Fibroblast of pulmonary artery (primary cell): ENCODE measurements around the gene SKP1.

Experiments
- DNase-seq: peaks from one replicate; pipeline ENCODE4 v3.0.0-alpha.2; 2010; ENCODE audit warnings: low read depth
- H3K4me3 ChIP-seq: replicated peaks from 2 replicates; pipeline ENCODE4 v1.5.1; 2011; ENCODE audit warnings: low read depth, mild to moderate bottlenecking, control low read depth, low read length, moderate library complexity
- CTCF ChIP-seq: IDR thresholded peaks from 2 replicates; pipeline ENCODE4 v1.5.1; 2011; ENCODE audit warnings: mild to moderate bottlenecking, control low read depth, low read length, inconsistent platforms; ENCODE audit errors: missing control alignments

Gene SKP1

DNA sequence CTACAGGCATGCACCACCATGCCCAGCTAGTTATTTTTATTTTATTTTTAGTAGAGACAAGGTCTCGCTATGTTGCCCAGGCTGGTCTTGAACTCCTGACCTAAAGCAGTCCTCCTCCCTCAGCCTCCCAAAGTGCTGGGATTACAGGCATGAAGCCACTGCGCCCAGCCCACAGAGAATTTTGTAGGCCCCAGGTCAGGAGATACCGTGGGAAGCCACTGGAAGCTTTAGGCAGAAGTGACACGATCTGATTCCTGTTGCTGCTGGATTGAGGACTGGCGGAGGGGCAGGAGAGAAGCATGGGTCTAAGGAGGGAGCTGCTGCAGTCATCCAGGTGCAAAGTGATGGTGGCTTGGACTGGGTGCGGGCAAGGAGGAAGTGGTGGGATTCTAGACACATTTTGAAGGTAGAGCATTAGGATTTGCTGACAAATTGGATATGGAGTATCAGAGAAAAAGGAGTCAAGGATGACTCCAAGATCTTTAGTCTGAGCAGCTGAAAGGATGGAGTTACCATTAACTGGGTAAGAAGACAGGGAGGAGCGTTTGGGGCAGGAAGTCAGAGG lies 41.6 kb downstream of the SKP1 start:
- DNase-seq = no peak
- TF ChIP-seq CTCF = no peak
- no peak overlapping the region for H3K4me3 ChIP-seq

DNA sequence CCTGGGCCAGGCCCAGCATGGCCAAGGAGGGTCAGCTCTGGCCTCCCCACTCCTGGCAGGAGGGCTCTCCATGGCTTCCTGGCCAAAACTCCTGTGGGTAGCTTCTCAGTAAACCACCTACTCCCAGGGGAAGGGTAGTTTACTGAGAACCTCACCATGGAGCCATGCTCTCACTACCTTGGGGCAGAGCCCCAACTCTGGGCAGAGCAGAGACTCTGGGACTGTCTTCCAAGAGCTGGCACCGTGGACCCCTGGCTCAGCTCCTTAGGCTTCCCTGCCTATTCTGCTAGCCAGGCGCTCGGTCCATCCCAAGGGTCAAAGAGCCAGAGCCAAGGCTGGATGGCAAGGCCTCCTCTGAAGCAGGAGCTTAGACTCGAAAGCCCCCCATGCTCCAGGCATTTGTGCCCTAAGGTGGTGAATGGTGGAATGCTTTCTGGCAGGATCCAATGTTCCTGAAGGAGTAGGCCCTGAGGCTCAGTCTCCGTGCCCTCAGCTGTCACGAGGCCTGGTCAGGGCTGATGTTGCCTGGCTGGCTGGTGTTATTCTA lies 42.7 kb downstream of the SKP1 start:
- no peak overlapping the region for H3K4me3 ChIP-seq

DNA sequence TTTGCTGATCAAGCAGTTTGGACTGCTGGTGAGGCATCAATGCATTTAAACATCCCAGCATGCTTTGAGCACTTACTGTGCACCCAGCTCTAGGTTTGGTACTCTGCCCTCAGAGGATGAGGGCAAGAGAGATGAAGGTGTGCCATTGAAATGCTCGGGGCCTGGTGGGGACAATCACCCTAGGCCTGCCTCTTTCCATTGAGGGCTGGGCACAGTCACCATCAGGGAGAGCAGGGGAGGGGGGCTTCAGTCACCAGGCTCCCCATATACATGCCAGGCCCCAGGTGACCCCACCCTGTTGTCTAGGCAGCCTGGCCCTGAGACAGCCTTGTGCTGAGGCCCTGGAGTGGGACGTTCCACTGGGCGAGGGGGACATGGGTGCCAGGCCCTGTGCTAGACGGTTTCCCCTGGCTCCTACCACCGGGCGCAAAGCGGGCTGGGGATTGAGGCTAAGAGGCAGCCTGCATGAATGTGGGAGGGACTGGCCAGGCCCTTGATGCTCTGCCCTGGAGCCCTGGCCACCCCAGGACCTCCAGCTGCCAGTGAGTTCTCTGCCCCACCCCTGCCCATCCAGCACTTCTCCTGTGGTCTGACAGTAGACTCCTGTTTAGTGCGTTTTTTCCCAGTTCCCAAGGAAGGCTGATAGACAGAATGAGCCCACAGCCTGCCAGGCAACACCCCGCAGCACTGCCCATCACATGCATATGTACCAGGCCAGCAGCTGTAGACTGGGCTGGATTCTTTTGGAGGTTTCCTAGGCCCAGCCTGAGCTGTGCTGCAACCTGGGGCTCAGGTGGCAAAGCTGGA lies 43.4 kb downstream of the SKP1 start:
- TF ChIP-seq CTCF = no peak
- H3K4me3 ChIP-seq = no peak overlapping the region
- DNase-seq = no peak

More for the DNA sequence above, 42.7 kb downstream of the SKP1 start:
- no peak for TF ChIP-seq CTCF
- DNase-seq = no peak

- no peak for TF ChIP-seq CTCF
- H3K4me3 ChIP-seq = no peak overlapping the region
- DNase-seq = no peak
These were observed 44.2 kb downstream of the SKP1 start for GRCh38 chr5:134132372-134133187.

- no peak for DNase-seq
- no peak for TF ChIP-seq CTCF
- H3K4me3 ChIP-seq = no peak overlapping the region
These were observed 45.0 kb downstream of the SKP1 start for GRCh38 chr5:134131578-134132350.

DNA sequence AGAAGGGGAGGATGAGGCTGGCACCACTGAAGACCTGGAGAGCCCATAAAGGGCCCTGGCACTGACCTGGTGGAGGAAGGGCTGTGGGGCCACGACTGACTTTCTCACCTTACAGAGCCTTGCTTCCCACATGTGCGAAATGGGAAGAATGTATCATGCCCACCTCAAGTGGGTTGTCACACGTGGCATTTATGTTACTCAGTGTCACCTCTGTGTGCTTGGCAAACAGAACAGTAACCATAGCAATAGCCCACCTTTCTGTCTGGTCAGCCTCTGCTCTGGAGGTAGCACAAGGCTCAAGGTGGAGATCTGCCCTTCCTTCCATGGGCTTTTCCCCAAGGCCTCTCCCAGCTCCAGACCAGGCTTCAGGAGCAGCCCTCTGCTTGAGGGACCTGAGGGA lies 45.6 kb downstream of the SKP1 start:
- H3K4me3 ChIP-seq = no peak overlapping the region
- TF ChIP-seq CTCF = no peak
- DNase-seq = no peak
